Measurements from ENCODE around the gene MACROD2.
"Not testable (repeated sequence)": the region's sequence is repeated elsewhere in the genome, so short reads cannot be mapped to it uniquely, and the experiment has no call there.

The MACROD2 gene

GRCh38 chr20:14966203-14966602 is 970.9 kb downstream of the MACROD2 start:
- no peak for TF ChIP-seq ZNF274 (IDR thresholded peaks at IDR 0.05; ENCODE audit: low read depth, low read length)
- H3K4me3 ChIP-seq (ENCODE audit: low read length): no peak overlapping the region

GRCh38 chr20:14966808-14967207 is 971.5 kb downstream of the MACROD2 start:
- H3K4me3 ChIP-seq (ENCODE audit: low read length): no peak overlapping the region
- TF ChIP-seq ZNF274 (IDR thresholded peaks at IDR 0.05; ENCODE audit: low read depth, low read length): no peak

DNA sequence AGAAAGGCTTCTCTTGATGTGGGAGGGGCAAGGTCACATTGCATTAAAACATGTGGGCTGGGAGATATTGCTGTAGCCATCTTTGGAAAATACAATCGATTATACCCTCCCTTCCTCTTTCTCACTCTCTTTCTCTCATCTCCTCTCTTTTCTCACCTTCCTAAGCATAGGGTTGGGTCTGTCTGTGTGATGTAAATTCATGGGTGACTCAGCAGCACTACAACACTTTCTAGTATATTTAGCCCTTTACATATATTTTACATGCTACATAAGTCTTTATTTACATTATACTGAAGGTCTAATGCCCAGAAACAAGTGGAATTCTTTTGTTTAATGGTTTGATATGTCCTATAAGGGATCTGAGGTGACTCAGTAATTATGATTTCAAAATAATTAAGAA is 976.9 kb downstream of the MACROD2 start:
- H3K4me3 ChIP-seq (ENCODE audit: low read length): no peak overlapping the region
- TF ChIP-seq ZNF274 (IDR thresholded peaks at IDR 0.05; ENCODE audit: low read depth, low read length): no peak

DNA sequence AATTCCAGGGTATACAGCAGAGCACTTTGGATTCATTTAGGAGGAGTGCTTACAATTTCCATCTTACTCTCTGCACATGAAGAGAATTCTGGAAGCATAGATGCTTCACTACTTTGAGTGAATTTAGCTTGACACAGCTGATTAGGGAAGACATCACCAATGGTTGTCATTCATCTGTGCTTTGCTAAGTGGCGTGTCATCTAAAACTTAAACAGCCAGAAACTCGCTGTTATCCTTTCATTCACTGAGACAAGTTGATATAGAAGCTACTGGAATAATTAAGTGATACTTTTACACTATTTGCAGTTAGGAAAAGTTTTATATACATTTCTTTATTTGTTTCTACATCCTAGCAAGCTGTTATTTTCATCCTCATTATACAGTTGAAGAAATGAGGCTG is 977.4 kb downstream of the MACROD2 start:
- H3K4me3 ChIP-seq (ENCODE audit: low read length): no peak overlapping the region
- TF ChIP-seq ZNF274 (IDR thresholded peaks at IDR 0.05; ENCODE audit: low read depth, low read length): no peak

DNA sequence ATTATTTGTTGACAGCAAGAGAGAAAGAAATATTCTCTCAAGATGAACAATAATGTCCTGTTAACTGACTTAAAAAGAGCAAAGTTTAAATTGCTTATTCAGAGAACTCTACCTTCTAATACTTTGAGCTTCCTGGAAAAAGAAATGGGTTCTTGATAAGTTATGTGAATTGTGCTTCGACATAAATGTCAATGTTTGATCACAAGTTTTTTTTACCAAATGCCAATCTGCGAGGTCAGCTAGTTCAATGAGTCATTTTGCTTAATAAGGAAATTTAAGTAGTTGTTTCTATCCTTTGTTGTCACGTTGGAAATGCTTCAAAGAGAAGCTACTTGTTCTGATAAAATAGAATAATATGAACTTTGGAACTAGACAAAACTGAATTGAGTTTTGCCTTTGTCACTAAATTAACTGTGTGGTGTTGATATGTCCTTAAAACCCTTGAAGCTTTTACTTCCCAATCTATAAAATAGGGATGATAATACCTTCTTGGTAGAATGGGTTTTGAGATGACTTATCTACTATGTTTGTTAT is 984.2 kb downstream of the MACROD2 start:
- H3K4me3 ChIP-seq (ENCODE audit: low read length): no peak overlapping the region
- TF ChIP-seq ZNF274 (IDR thresholded peaks at IDR 0.05; ENCODE audit: low read depth, low read length): no peak

- H3K4me3 ChIP-seq (ENCODE audit: low read length): not testable (repeated sequence)
These were observed 986.2 kb downstream of the MACROD2 start for GRCh38 chr20:14981486-14981885.

DNA sequence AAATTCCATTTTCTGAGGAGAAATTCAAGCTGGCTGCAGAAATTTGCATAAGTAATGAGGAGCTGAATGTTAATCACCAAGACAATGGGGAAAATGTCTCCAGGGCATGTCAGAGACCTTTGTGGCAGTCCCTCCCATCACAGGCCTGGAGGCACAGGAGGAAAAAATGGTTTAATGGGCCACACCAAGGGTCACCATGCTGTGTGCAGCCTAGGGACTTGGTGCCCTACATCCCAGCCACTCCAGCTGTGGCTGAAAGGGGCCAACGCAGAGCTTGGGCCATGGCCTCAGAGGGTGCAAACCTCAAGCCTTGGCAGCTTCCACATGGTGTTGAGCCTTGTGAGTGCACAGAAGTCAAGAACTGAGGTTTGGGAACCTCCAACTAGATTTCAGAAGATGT is 987.0 kb downstream of the MACROD2 start:
- not testable (repeated sequence) for H3K4me3 ChIP-seq (ENCODE audit: low read length)

- no peak for TF ChIP-seq ZNF274 (IDR thresholded peaks at IDR 0.05; ENCODE audit: low read depth, low read length)
- no peak overlapping the region for H3K4me3 ChIP-seq (ENCODE audit: low read length)
These were observed 989.0 kb downstream of the MACROD2 start for GRCh38 chr20:14984305-14984704.

DNA sequence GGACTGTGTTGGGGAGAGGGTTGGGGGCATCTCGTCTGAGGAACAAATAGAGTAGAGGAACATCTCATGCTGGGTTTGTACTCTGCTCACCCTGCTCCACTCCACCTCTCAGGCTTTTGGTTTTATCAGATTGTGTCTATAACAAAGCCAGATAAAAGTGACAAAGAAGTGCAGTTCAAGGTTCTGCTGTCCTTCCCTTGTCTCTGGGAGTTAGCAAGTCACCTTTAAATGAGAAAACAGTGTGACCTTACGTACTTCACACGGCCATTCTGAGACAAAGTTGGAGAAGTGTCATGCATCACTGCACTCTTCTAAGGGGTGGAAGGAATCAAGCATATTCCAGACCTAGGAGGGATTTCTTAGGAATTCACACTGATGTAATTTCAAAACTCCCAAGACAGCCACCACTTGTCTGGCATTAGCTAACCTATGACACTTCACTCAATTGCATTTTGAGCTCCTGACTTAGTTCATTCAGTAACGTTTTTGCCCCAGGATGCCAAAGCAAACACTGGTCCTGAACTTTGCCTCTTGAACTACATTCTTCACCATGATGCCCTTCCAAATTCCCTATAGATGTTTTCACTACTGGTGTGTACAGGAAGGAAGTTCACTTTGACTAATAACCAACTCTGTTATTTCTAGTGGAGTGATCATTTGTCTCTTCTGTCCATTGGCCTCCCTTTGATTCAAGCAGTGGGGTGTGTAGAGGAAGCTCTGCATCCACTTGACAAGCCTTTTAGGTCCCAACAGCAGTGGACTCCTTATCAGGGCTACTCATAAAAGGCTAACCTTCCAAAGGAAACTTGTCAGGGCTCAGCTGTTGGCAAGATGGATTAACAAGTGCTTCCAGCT is 989.7 kb downstream of the MACROD2 start:
- TF ChIP-seq ZNF274 (IDR thresholded peaks at IDR 0.05; ENCODE audit: low read depth, low read length): no peak
- H3K4me3 ChIP-seq (ENCODE audit: low read length): no peak overlapping the region

GRCh38 chr20:14986026-14986655 is 990.8 kb downstream of the MACROD2 start:
- no peak for TF ChIP-seq ZNF274 (IDR thresholded peaks at IDR 0.05; ENCODE audit: low read depth, low read length)
- no peak overlapping the region for H3K4me3 ChIP-seq (ENCODE audit: low read length)

GRCh38 chr20:14986656-14987055 is 991.3 kb downstream of the MACROD2 start:
- H3K4me3 ChIP-seq (ENCODE audit: low read length): no peak overlapping the region
- TF ChIP-seq ZNF274 (IDR thresholded peaks at IDR 0.05; ENCODE audit: low read depth, low read length): no peak

DNA sequence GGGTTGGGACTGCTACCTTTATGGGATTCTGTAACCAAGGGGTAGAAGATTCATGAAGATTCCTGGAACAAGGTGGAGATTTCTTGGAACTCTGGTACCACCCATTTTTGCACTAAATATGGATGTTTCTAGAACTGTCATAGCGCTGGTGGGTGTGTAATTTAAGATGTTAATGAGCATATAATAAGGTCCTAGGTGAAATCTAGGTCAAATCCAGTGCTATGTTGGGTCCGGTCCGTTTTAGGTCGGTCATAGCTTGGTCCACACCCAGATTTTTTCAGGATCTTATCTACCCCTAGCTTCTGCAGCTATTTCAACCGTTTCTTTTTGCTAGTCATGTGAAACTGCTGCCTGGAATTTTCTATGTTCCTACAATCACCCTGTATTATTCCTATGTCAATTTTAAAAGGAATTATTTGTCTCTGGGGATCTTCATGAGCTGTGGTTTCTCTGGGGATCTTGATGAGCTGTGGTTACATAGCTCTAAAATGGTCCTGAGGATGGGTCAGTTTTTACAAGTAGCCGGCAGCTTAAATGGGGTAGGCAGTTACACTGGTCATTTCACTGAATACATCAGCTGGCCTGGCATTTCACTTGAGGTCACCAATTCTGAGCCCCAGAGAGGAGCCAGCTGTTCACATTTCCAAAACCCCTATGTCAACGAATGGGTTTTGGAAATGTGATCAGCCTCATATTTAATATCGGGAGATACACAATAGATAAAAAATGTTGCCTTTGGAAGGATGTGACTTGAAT is 994.4 kb downstream of the MACROD2 start:
- H3K4me3 ChIP-seq (ENCODE audit: low read length): no peak overlapping the region
- TF ChIP-seq ZNF274 (IDR thresholded peaks at IDR 0.05; ENCODE audit: low read depth, low read length): no peak

DNA sequence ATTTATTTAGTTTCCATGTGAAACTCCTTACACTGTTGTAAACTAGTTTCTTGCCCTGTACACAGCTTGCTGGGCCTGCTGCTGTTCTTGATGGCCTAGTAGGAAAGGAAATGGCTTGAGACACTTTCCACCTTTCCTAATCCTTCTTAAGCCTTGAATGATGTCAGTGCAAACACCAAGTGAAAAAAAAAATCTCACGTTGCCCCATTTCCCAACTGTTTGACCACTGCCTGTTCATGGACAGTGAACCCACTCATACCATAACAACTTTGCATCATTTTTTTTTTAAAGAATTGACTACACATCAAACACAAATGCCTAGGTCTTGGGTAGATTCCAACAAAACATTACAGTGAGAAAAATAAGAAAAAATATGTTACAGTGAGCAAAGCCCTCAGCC is 995.7 kb downstream of the MACROD2 start:
- no peak overlapping the region for H3K4me3 ChIP-seq (ENCODE audit: low read length)
- TF ChIP-seq ZNF274 (IDR thresholded peaks at IDR 0.05; ENCODE audit: low read depth, low read length): no peak

DNA sequence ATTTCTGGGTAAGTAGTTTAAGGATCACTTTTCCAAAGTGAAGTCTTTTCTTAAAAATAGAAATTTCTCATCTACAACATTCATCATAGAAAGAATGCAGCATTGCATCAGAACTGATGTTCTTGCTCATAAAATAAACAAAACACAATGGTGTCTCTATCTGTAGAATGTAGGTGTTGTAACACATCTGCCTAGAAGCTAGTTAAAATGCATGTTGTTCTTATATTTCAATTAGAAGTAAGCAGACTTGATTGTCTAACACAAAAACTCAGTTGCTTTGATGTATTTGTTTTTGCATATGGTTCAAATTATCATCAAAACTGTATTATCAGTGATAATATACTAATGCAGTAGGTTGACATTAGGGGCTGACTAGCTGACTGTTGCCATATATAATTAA is 996.8 kb downstream of the MACROD2 start:
- TF ChIP-seq ZNF274 (IDR thresholded peaks at IDR 0.05; ENCODE audit: low read depth, low read length): no peak
- H3K4me3 ChIP-seq (ENCODE audit: low read length): no peak overlapping the region

DNA sequence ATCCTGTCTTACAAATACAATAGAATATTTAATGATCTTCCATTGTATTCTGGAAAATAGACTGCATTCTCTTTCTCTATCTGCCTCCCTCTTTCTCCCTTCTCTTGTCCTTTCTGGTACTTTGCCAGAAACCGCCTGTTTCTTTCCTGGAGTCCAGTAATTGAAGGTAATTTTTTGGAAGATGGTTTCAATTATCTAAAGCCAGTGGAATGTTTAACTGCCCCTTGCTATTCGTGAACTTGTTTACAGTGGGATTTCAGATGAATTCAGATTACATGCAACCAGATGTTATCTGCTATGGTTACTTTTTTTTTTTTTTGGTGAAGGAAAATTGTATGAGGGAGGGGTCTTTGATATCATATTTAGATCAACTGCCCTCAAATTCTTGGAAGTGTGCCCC is 997.6 kb downstream of the MACROD2 start:
- no peak overlapping the region for H3K4me3 ChIP-seq (ENCODE audit: low read length)
- no peak for TF ChIP-seq ZNF274 (IDR thresholded peaks at IDR 0.05; ENCODE audit: low read depth, low read length)

Measured in GM08714 (cell line).